GM12872 (cell line): ENCODE data around the gene ARVCF.

ENCODE experiments used
- CTCF ChIP-seq: IDR thresholded peaks from 3 replicates; pipeline ENCODE4 v1.5.1; 2011; ENCODE audit warnings: low read depth, mild to moderate bottlenecking, low read length, moderate library complexity; ENCODE audit not compliant: insufficient read depth

Gene ARVCF

GRCh38 chr22:19959043-19959586 is 57.5 kb downstream of the ARVCF start:
- no peak for TF ChIP-seq CTCF

- no peak for TF ChIP-seq CTCF
Observed at GRCh38 chr22:19958083-19959042, 58.3 kb downstream of the ARVCF start.

- TF ChIP-seq CTCF = 0 out of 3 replicates have a peak, but pooled peaks have one; percentile 19
Observed at GRCh38 chr22:19957445-19957844, 59.2 kb downstream of the ARVCF start.

- TF ChIP-seq CTCF = no peak
Observed at GRCh38 chr22:19955241-19956128, 61.1 kb downstream of the ARVCF start.

GRCh38 chr22:19951346-19951745 is 65.3 kb downstream of the ARVCF start:
- no peak for TF ChIP-seq CTCF

GRCh38 chr22:19948057-19948760 is 68.4 kb downstream of the ARVCF start:
- TF ChIP-seq CTCF = no peak
